ENCODE results near the gene MTFP1. TPM values are rescaled to one million over a fixed set of nuclear protein-coding genes. Genes with fewer than 3 reads are reported as not detected.

The MTFP1 gene
- total and polyA plus RNA-seq, 9 of the 15 experiments (the other 6 are each of a cell fraction or from before 2014, with no cell fraction given), result 10.7 to 52.0 (median 30.1) TPM

DNA sequence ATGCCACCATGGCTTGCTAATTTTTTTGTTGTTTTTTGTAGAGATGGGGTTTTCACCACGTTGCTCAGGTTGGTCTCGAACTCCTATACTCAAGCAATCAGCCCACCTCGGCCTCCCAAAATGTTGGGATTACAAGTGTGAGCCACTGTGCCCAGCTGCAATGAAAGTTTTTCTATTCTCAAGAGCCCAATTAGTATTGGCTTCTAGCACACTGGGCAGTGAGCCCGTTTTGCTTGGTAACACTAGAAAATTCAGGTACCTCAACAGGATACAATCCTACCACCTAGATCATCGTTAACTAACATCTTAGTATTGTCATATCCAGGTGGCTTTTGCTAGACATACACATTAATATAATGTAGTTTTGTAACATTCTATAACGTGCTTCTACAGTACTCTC lies 27.3 kb downstream of the MTFP1 start:
- DNase-seq (ENCODE audit: extremely low read depth in 1 of 4, low spot score in 3 of 4), result no peak
- intact Hi-C loops (cut with micrococcal nuclease), result no loop called here
- whole genome bisulfite sequencing (ENCODE audit: insufficient coverage, low coverage, missing lambda C conversion rate), result 67% methylated on average over 6 of the region's 6 CpGs
- H3K4me1 ChIP-seq (replicated peaks in 1 of 2; ENCODE audit: control insufficient read depth in 2 of 2, insufficient read depth in 2 of 2, low read length in 2 of 2), result peaks cover 6 to 13% of the 10 kb centered on the region in 2 experiments; a peak in 4 of 5 replicates
- no peaks in the 10 kb centered on the region for H3K36me3 ChIP-seq (ENCODE audit: control insufficient read depth, insufficient read depth, low read length)
- FAIRE-seq, result no peak
- ATAC-seq, result no peak
- ChIA-PET CTCF (ENCODE audit: low intra/inter-chr PET ratio) (no interaction called here), POLR2A (no interaction called here)
- no peak overlapping the region for H3K9ac ChIP-seq (ENCODE audit: insufficient read depth in 1 of 2, low read depth in 2 of 2, low read length in 2 of 2)
- H3K79me2 ChIP-seq (ENCODE audit: control insufficient read depth, insufficient read depth, low read length), result no peaks in the 10 kb centered on the region
- H3K27me3 ChIP-seq (ENCODE audit: control insufficient read depth in 2 of 2, insufficient read depth in 2 of 2, low read length in 2 of 2), result no peaks in the 10 kb centered on the region
- H3K9me1 ChIP-seq (ENCODE audit: control insufficient read depth, insufficient read depth, low read length), result no peaks in the 10 kb centered on the region
- H4K20me1 ChIP-seq (replicated peaks; ENCODE audit: control insufficient read depth, insufficient read depth, low read length), result no peaks in the 10 kb centered on the region
- H3K9me3 ChIP-seq (replicated peaks; ENCODE audit: control insufficient read depth, insufficient read depth, low read depth, low read length), result no peaks in the 10 kb centered on the region
- no peak overlapping the region for H2AFZ ChIP-seq (ENCODE audit: low read depth, low read length)
- no peak overlapping the region for H3K4me3 ChIP-seq
- in situ Hi-C loops (cut with MboI), result no loop called here
- no peak overlapping the region for H3K4me2 ChIP-seq (ENCODE audit: insufficient read depth, low read length)
- no peak overlapping the region for H3K27ac ChIP-seq (ENCODE audit: extremely low read depth, low read depth, low read length)
- no peak for TF ChIP-seq FOXJ3 (CRISPR knock-in tag; IDR thresholded peaks at IDR 0.05)
- no peak for TF ChIP-seq ZC3H11A (IDR thresholded peaks at IDR 0.05; ENCODE audit: low read depth, low read length)
- TF ChIP-seq ZNF785 (CRISPR knock-in tag; IDR thresholded peaks at IDR 0.05), result no peak
- TF ChIP-seq SUPT5H (IDR thresholded peaks at IDR 0.05), result no peak
- TF ChIP-seq PTRF (tag; IDR thresholded peaks at IDR 0.05), result no peak
- TF ChIP-seq, protein P1, sequence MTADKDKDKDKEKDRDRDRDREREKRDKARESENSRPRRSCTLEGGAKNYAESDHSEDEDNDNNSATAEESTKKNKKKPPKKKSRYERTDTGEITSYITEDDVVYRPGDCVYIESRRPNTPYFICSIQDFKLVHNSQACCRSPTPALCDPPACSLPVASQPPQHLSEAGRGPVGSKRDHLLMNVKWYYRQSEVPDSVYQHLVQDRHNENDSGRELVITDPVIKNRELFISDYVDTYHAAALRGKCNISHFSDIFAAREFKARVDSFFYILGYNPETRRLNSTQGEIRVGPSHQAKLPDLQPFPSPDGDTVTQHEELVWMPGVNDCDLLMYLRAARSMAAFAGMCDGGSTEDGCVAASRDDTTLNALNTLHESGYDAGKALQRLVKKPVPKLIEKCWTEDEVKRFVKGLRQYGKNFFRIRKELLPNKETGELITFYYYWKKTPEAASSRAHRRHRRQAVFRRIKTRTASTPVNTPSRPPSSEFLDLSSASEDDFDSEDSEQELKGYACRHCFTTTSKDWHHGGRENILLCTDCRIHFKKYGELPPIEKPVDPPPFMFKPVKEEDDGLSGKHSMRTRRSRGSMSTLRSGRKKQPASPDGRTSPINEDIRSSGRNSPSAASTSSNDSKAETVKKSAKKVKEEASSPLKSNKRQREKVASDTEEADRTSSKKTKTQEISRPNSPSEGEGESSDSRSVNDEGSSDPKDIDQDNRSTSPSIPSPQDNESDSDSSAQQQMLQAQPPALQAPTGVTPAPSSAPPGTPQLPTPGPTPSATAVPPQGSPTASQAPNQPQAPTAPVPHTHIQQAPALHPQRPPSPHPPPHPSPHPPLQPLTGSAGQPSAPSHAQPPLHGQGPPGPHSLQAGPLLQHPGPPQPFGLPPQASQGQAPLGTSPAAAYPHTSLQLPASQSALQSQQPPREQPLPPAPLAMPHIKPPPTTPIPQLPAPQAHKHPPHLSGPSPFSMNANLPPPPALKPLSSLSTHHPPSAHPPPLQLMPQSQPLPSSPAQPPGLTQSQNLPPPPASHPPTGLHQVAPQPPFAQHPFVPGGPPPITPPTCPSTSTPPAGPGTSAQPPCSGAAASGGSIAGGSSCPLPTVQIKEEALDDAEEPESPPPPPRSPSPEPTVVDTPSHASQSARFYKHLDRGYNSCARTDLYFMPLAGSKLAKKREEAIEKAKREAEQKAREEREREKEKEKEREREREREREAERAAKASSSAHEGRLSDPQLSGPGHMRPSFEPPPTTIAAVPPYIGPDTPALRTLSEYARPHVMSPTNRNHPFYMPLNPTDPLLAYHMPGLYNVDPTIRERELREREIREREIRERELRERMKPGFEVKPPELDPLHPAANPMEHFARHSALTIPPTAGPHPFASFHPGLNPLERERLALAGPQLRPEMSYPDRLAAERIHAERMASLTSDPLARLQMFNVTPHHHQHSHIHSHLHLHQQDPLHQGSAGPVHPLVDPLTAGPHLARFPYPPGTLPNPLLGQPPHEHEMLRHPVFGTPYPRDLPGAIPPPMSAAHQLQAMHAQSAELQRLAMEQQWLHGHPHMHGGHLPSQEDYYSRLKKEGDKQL (CRISPR knock-in tag; IDR thresholded peaks at IDR 0.05; ENCODE audit: borderline replicate concordance), result no peak
- BruUV-seq (replicated peaks), result no TSS peak
